ENCODE results near the gene LRP6. TPM values are rescaled to one million over a fixed set of nuclear protein-coding genes. Genes with fewer than 3 reads are reported as not detected.

LRP6 gene
- polyA plus RNA-seq, 1 experiment = 18.4 TPM

GRCh38 chr12:12239127-12239526 lies 27.7 kb downstream of the LRP6 start:
- POLR2A ChIA-PET = interaction anchor here (0.7 kb wide), 1 partner anchor 27 kb away, joined by 5 read pairs; the partner anchor contains the start of gene LRP6
- H3K4me3 ChIP-seq (ENCODE audit: low read depth, low read length) = no peak overlapping the region
- DNase-seq (ENCODE audit: low read depth, low spot score) = no peak
- no peak overlapping the region for H3K27ac ChIP-seq (ENCODE audit: low read depth, low read length)
- no peaks in the 10 kb centered on the region for H3K27me3 ChIP-seq (ENCODE audit: control insufficient read depth, insufficient read depth, low read length)
- no peak for TF ChIP-seq CTCF (IDR thresholded peaks at IDR 0.05; ENCODE audit: low read depth, low read length)
- CTCF ChIA-PET = interaction anchor here (0.6 kb wide), 1 partner anchor 28 kb away, joined by 5 read pairs; the partner anchor contains the start of gene LRP6
- peaks cover 4% of the 10 kb centered on the region for H3K9me3 ChIP-seq (ENCODE audit: control insufficient read depth, insufficient read depth, low read length)

- H3K27me3 ChIP-seq (ENCODE audit: control insufficient read depth, insufficient read depth, low read length) = no peaks in the 10 kb centered on the region
- peaks cover 4% of the 10 kb centered on the region for H3K9me3 ChIP-seq (ENCODE audit: control insufficient read depth, insufficient read depth, low read length)
- no peak for TF ChIP-seq CTCF (IDR thresholded peaks at IDR 0.05; ENCODE audit: low read depth, low read length)
- POLR2A ChIA-PET = no interaction called here
- H3K27ac ChIP-seq (ENCODE audit: low read depth, low read length) = no peak overlapping the region
- no peak for DNase-seq (ENCODE audit: low read depth, low spot score)
- CTCF ChIA-PET = interaction anchor here (0.6 to 1.3 kb wide), 2 partner anchors 12 to 28 kb away, joined by 3 to 5 read pairs; partner anchors contain the start of gene LRP6
- no peak overlapping the region for H3K4me3 ChIP-seq (ENCODE audit: low read depth, low read length)
Observed at GRCh38 chr12:12238605-12239004, 28.2 kb downstream of the LRP6 start.

GRCh38 chr12:12236896-12237295 lies 29.9 kb downstream of the LRP6 start:
- DNase-seq (ENCODE audit: low read depth, low spot score) = no peak
- Histone ChIP-seq H3K9me3 (ENCODE audit: control insufficient read depth, insufficient read depth, low read length) (peaks cover 4% of the 10 kb centered on the region), H3K4me3 (ENCODE audit: low read depth, low read length) (no peak overlapping the region), H3K27me3 (ENCODE audit: control insufficient read depth, insufficient read depth, low read length) (no peaks in the 10 kb centered on the region), H3K27ac (ENCODE audit: low read depth, low read length) (no peak overlapping the region)
- ChIA-PET CTCF (no interaction called here), POLR2A (interaction anchor here (1.2 kb wide), 1 partner anchor 30 kb away, joined by 3 read pairs; the partner anchor contains the start of gene LRP6)
- TF ChIP-seq CTCF (IDR thresholded peaks at IDR 0.05; ENCODE audit: low read depth, low read length) = no peak

GRCh38 chr12:12230275-12230674 lies 36.6 kb downstream of the LRP6 start:
- Histone ChIP-seq H3K27ac (ENCODE audit: low read depth, low read length) (no peak overlapping the region), H3K9me3 (ENCODE audit: control insufficient read depth, insufficient read depth, low read length) (no peaks in the 10 kb centered on the region), H3K27me3 (ENCODE audit: control insufficient read depth, insufficient read depth, low read length) (no peaks in the 10 kb centered on the region), H3K4me3 (ENCODE audit: low read depth, low read length) (no peak overlapping the region)
- no peak for DNase-seq (ENCODE audit: low read depth, low spot score)
- CTCF ChIA-PET = interaction anchor here (0.9 kb wide), 1 partner anchor 22 kb away, joined by 3 read pairs; no protein-coding TSS in a partner anchor
- POLR2A ChIA-PET = interaction anchor here (1.0 kb wide), 1 partner anchor 36 kb away, joined by 3 read pairs; the partner anchor contains the start of gene LRP6
- TF ChIP-seq CTCF (IDR thresholded peaks at IDR 0.05; ENCODE audit: low read depth, low read length) = no peak

- CTCF ChIA-PET = interaction anchor here (0.9 kb wide), 1 partner anchor 22 kb away, joined by 3 read pairs; no protein-coding TSS in a partner anchor
- no peak for DNase-seq (ENCODE audit: low read depth, low spot score)
- H3K27ac ChIP-seq (ENCODE audit: low read depth, low read length) = no peak overlapping the region
- no peaks in the 10 kb centered on the region for H3K27me3 ChIP-seq (ENCODE audit: control insufficient read depth, insufficient read depth, low read length)
- POLR2A ChIA-PET = interaction anchor here (1.0 kb wide), 1 partner anchor 37 kb away, joined by 3 read pairs; the partner anchor contains the start of gene LRP6
- TF ChIP-seq CTCF (IDR thresholded peaks at IDR 0.05; ENCODE audit: low read depth, low read length) = no peak
- no peak overlapping the region for H3K4me3 ChIP-seq (ENCODE audit: low read depth, low read length)
- no peaks in the 10 kb centered on the region for H3K9me3 ChIP-seq (ENCODE audit: control insufficient read depth, insufficient read depth, low read length)
Observed at GRCh38 chr12:12229556-12230092, 37.2 kb downstream of the LRP6 start.
